Peyer's patch (tissue), 4 donors: ENCODE data around the gene TRIM47. TPM values are rescaled to one million over a fixed set of nuclear protein-coding genes. Genes with fewer than 3 reads are reported as not detected.

ENCODE experiments used
- DNase-seq, 3 donors: peaks; one replicate each; pipeline ENCODE4 v3.0.0-alpha.2; 2017 to 2019
- H3K27ac ChIP-seq, 4 donors: fragments of 200-600 bp; sonication (generic); one replicate each; pipeline ENCODE4 v1.5.1; 2016 to 2019
- H3K27me3 ChIP-seq, 2 donors: fragments of 200-600 bp; sonication (generic); one replicate each; pipeline ENCODE4 v1.5.1; 2019
- H3K36me3 ChIP-seq, 3 donors: fragments of 200-600 bp; sonication (generic); one replicate each; pipeline ENCODE4 v1.5.1; 2016 to 2019
- H3K4me1 ChIP-seq, 4 donors: fragments of 200-600 bp; sonication (generic); one replicate each; pipeline ENCODE4 v1.5.1; 2016 to 2019
- H3K4me3 ChIP-seq, 4 donors: fragments of 200-600 bp; sonication (generic); 1 replicate in 3 of 4; 2 replicates in 1 of 4; pipeline ENCODE4 v1.5.1; 2016 to 2019; ENCODE audit warnings: mild to moderate bottlenecking in 1 of 4
- H3K9me3 ChIP-seq, 4 donors: fragments of 200-600 bp; sonication (generic); one replicate each; pipeline ENCODE4 v1.5.1; 2016 to 2019; ENCODE audit warnings: mild to moderate bottlenecking in 1 of 4
- CTCF ChIP-seq, 6 experiments: fragments of 450-650 bp in 4 of 6; fragments of 200-600 bp in 2 of 6; sonication (generic) in 1 of 6; IDR thresholded peaks; one replicate each; pipeline ENCODE4 v1.5.1; 2017 to 2019; ENCODE audit warnings: antibody characterized with exemption in 6 of 6, mild to moderate bottlenecking in 3 of 6, moderate library complexity in 1 of 6
- POLR2A ChIP-seq, 2 donors: fragments of 450-650 bp; IDR thresholded peaks; one replicate each; pipeline ENCODE4 v1.5.1; 2017; ENCODE audit warnings: antibody characterized with exemption in 2 of 2, mild to moderate bottlenecking in 2 of 2, moderate library complexity in 2 of 2
- total RNA-seq, 4 donors: library from RNA; depleted of rRNA; stranded (reverse); fragments of >200 nt; gene quantifications; one replicate each; pipeline ENCODE4 v1.1.0, GENCODE V29; 2016

The TRIM47 gene
- total RNA-seq, 4 donors from 2014 or later: 16.5 to 61.4 (median 45.7) TPM

- Histone ChIP-seq H3K27ac (peak within 1 kb of the TSS; percentile 85 to 98 (median 92)), H3K27me3 (no peaks in the 10 kb centered on the region), H3K4me3 (peak within 1 kb of the TSS; percentile 79 to 91 (median 82)), H3K9me3 (no peaks in the 10 kb centered on the region), H3K4me1 (peaks cover 2 to 37% (median 14%) of the 10 kb centered on the region in 4 donors), H3K36me3 (peaks cover 0 to 46% (median 0%) of the 10 kb centered on the region in 3 donors)
- DNase-seq: peak; percentile 74 to 94 (median 92)
- peak; percentile 62 to 67 for TF ChIP-seq POLR2A (IDR thresholded peaks at IDR 0.05)
- TF ChIP-seq CTCF (IDR thresholded peaks at IDR 0.05): peak in 5 of 6 experiments; percentile 32 to 64 (median 46)
Observed at GRCh38 chr17:75896415-75897159, 18.2 kb upstream of the TRIM47 start, which contains the start of gene TRIM65. TSS of gene TRIM65 (minus strand) at chr17:75896951. CDS start at chr17:75896937, 14 bp downstream.

GRCh38 chr17:75895370-75896155, 17.2 kb upstream of the TRIM47 start:
- Histone ChIP-seq H3K9me3 (no peaks in the 10 kb centered on the region), H3K27ac (peak overlapping the region; percentile 85 to 98 (median 92)), H3K36me3 (peaks cover 0 to 46% (median 0%) of the 10 kb centered on the region in 3 donors), H3K4me1 (peaks cover 2 to 37% (median 14%) of the 10 kb centered on the region in 4 donors), H3K4me3 (peak overlapping the region; percentile 79 to 91 (median 82)), H3K27me3 (no peaks in the 10 kb centered on the region)
- peak in 1 of 3 donors; percentile 61 for DNase-seq
- peak in 3 of 6 experiments; percentile 6 to 18 (median 15) for TF ChIP-seq CTCF (IDR thresholded peaks at IDR 0.05)
- no peak for TF ChIP-seq POLR2A (IDR thresholded peaks at IDR 0.05)

- H3K27me3 ChIP-seq: no peaks in the 10 kb centered on the region
- peaks cover 2 to 37% (median 14%) of the 10 kb centered on the region in 4 donors for H3K4me1 ChIP-seq
- H3K36me3 ChIP-seq: peaks cover 0 to 34% (median 0%) of the 10 kb centered on the region in 3 donors
- peak in 1 of 3 donors; percentile 43 for DNase-seq
- H3K4me3 ChIP-seq: no peak overlapping the region
- no peaks in the 10 kb centered on the region for H3K9me3 ChIP-seq
- no peak overlapping the region for H3K27ac ChIP-seq
- TF ChIP-seq POLR2A (IDR thresholded peaks at IDR 0.05) (no peak), CTCF (IDR thresholded peaks at IDR 0.05) (no peak)
Observed at GRCh38 chr17:75894049-75894733, 15.8 kb upstream of the TRIM47 start.

GRCh38 chr17:75893305-75894048, 15.1 kb upstream of the TRIM47 start:
- TF ChIP-seq POLR2A (IDR thresholded peaks at IDR 0.05) (no peak), CTCF (IDR thresholded peaks at IDR 0.05) (no peak)
- H3K36me3 ChIP-seq: peaks cover 0 to 27% (median 0%) of the 10 kb centered on the region in 3 donors
- peak in 1 of 3 donors; percentile 43 for DNase-seq
- H3K9me3 ChIP-seq: no peaks in the 10 kb centered on the region
- no peak overlapping the region for H3K27ac ChIP-seq
- no peaks in the 10 kb centered on the region for H3K27me3 ChIP-seq
- H3K4me1 ChIP-seq: peaks cover 2 to 37% (median 14%) of the 10 kb centered on the region in 4 donors
- H3K4me3 ChIP-seq: no peak overlapping the region
